HK-2 (cell line): Measurements from ENCODE around the gene LSM14B.
"Not testable (repeated sequence)": the region's sequence is repeated elsewhere in the genome, so short reads cannot be mapped to it uniquely, and the experiment has no call there.

Source experiments
- DNase-seq: peaks from one replicate; pipeline ENCODE4 v3.0.0-alpha.2; 2018; ENCODE audit not compliant: unreplicated experiment

LSM14B gene

DNA sequence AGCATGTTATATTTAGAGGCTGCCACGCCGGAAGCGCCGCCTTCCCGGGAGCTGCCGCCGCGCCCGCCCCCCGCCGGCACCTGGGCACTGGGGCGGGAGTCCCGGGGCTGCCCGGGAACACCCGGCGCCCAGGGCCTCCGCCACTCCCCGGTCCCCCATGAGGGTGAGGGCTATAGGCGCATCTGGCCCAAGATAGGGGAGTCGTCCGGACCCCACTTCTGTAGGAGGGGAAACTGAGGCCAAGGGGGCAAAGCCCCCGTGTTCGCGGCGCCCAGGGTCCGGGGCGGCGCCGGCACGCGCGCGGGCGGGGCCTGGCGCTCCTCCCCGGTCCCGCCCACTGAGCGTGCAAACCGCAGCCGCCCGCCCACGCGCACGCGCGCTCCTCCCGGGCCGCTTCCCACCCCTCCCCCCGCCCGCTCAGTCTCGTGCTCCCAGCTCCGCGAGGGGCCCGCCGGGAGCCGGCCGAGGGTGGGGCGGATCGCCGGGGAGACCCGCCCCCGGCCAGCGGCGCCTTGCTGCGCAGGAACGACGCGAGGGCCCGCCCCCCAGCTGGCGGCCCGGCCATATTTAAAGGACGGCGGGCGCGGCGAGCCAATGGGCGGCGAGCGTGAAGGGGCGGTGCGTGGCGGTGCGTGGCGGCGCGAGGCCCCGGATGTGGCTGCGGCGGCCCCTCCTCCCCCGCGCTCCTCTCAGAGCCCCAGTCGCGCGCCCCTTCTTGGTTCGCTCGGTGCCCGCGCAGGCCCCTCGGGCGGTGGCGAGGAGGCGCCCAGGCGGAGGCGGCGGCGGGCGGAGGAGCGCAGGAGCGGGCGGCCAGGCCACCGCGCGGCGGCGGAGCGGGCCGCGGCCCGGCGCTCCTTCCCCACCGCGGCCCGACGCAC lies at the start of gene LSM14B:
LSM14B (plus strand) TSS at position 700 of the 878 bp plus-strand sequence. CDS start 192 bp downstream, outside the sequence.
- DNase-seq = peak; percentile 100

DNA sequence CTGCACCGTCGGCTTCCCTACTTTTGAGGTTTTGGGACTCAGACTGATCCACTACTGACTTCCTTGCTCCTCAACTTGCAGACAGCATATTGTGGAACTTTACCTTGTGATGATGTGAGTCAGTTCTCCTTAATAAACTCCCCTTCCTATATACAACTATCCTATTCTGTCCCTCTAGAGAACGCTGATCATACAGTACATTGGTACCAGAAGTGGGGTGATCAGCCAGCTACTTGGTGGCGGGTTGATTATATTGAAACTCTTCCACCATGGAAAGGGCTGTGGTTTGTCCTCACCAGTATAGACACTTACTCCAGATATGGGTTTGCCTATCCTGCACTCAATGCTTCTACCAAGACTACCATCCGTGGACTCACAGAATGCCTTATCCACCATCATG lies 49.0 kb upstream of the LSM14B start:
- no peak for DNase-seq

DNA sequence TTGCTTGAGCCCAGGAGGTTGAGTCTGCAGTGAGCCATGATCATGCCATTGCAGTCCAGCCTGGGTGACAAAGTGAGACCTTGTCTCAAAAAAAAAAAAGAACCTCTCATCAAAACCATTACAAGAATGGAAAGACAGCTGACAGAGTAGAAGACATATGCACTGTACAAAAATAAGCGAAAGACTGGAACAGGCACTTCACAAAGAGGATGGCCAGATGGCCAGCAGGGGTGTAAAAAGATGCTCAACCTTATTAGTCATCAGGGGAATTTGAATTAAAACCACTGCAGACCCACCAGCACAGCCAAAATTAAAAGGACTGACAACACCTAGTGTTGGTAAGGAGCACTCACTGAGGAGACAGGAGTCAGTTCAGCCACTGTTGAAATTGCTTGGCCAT lies 43.1 kb upstream of the LSM14B start:
- DNase-seq = no peak

DNA sequence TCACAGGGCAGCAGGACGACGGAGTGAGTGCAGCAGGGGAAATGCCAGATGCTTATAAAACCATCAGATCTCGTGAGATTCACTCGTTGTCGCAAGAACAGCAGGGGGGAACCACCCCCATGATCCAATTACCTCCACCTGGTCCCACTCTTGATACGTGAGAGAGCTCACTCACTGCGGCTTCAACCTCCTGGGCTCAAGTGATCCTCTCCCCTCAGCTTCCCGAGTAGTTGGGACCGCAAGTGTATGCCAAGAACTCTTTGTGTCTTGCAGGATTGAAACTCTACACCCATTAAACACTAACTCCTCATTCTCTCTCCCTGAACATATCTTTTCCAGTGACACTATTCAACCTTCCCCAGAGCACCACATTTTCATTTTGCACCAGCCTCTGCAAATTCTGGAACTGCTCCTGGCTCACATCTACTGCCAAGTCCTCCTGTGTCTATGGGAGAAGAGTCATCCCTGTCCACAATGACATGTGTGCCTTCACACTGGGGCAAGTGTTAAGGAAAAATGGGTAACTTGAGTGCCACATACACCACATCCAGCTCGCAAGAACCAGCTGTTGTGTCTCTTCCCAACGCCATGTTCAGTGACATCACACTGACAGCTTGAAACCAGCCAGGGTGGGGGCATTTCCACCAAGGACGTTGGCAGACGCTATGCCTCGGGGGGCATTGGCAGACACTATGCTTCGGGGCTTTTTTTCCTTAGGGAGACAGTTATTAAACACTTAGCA lies 41.9 kb upstream of the LSM14B start:
- no peak for DNase-seq

DNA sequence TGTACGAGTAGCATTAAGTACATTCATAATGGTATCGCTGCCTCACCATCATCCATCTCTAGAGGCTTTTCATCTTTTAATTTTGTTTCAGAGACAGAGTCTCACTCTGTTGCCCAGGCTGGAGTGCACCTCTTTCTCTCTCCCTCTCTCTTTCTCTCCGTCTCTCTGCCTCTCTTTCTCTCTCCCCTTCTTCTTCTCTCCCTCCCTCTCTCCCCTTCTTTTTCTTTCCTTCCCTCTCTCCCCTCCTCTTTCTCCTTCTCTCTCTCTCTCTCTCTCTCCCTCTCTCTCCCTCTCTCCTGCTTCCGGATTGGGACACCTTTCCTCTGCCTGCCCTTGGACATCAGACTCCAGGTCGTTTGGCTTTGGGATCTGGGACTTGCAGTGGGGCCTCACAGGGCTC lies 39.0 kb upstream of the LSM14B start:
- DNase-seq = no peak

DNA sequence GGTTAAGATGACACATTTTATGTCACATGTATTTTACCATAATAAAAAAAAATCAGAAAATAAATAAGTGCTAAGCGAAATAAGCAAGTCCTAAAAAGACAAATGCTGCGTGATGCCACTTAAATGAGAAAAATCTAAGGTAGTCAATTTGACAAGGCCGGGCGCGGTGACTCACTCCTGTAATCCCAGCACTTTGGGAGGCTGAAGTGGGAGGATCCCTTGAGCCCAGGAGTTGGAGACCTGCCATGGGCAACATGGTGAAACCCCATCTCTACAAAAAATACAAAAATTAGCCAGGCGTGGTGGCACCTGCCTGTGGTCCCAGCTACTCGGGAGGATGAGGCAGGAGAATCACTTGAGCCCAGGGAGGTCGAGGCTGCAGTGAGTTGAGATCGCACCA lies 38.1 kb upstream of the LSM14B start:
- DNase-seq = not testable (repeated sequence)

DNA sequence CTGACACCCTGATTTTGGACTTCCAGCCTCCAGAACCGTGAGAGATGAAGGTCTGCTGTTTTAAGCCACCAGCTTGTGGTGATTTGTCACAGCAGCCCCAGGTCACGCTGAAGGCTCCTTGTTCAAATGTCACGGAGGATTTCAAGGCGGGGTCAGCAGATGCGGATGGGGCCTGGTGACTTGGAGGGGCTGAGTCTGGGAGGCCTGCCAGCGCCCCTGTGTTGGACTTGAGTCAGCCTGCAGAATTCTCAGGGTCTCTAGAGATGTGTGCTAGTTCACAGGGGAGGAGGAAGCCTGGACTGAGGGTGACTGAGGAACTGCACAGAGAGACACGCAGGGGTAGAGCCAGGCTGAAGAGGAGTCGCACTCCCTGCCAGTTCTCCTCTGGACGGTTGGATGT lies 37.1 kb upstream of the LSM14B start:
- DNase-seq = no peak

DNA sequence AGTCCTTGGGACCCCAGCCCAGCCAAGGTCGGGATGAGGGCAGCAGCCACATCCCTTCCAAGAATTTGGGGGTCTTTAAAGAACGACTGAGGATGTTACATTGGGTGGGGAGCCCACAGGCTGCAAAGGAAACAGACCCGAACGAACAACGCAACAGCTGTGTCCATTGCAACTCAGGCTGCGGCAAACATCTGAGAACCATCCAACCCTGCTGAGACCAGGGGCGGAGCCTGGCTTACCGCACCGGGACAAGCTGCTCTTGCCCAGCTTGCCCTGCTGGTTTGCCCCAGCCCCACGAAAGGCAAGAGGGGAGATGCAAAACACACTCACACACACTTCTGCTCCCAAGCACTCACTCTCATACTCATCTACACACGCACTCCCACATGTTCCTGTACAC lies 35.0 kb upstream of the LSM14B start:
- no peak for DNase-seq

DNA sequence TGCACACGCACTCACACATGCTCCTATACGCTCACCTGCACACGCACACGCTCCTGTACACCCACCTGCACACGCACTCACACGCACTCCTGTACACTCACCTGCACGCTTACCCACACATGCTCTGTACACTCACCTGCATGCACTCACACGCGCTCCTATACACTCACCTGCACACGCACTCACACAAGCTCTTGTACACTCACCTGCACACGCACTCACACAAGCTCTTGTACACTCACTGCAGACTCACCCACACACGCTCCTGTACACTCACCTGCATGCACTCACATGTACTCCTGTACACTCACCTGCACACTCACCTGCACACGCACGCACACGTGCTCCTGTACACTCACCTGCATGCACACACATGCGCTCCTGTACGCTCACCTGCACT lies 34.6 kb upstream of the LSM14B start:
- DNase-seq = no peak

DNA sequence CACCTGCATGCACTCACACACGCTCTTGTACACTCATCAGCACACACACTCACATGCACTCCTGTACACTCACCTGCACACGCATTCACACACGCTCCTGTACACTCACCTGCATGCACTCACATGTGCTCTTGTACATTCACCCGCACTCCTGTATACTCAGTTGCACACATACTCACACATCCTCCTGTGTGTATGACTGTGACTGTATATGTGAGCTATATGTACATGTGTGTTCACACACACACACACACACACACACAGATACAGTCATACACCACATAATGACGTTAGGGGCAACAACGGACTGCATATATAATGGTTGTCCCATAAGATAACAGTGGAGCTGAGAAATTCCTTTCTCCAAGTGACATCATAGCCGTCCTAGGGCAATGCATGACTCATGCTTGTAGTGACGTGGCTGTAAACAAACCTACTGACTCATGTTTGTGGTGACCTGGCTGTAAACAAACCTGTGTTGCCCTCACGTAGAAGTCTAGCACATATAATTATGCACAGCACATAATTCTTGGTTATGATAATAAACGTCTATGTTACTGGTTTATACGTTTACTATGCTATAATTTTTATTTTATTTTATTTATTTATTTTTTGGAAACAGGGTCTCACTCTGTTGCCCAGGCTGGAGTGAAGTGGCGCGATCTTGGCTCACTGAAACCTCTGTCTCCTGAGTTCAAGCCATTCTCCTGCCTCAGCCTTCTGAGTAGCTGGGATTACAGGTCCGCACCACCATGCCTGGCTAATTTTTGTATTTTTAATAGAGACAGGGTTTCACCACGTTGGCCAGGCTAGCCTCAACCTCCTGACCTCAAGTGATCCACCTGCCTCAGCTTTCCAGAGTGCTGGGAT lies 33.8 kb upstream of the LSM14B start:
- no peak for DNase-seq

DNA sequence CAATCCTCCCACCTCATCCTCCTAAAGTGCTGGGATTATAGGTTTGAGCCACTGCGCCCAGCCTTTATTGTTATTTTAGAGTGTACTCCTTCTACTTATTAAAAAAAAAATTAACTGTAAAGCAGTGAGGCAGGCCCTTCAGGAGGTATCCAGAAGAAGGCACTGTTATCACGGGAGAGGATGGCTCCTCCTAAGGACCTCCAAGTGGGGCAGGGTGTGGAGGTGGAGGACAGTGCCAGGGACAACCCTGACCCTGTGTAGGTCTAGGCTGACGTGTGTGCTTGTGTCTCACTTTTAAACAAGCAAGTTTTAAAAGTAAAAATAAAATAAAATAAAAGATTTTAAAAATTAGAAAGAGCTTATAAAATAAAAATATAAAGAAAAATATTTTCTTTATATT lies 32.9 kb upstream of the LSM14B start:
- DNase-seq = no peak

DNA sequence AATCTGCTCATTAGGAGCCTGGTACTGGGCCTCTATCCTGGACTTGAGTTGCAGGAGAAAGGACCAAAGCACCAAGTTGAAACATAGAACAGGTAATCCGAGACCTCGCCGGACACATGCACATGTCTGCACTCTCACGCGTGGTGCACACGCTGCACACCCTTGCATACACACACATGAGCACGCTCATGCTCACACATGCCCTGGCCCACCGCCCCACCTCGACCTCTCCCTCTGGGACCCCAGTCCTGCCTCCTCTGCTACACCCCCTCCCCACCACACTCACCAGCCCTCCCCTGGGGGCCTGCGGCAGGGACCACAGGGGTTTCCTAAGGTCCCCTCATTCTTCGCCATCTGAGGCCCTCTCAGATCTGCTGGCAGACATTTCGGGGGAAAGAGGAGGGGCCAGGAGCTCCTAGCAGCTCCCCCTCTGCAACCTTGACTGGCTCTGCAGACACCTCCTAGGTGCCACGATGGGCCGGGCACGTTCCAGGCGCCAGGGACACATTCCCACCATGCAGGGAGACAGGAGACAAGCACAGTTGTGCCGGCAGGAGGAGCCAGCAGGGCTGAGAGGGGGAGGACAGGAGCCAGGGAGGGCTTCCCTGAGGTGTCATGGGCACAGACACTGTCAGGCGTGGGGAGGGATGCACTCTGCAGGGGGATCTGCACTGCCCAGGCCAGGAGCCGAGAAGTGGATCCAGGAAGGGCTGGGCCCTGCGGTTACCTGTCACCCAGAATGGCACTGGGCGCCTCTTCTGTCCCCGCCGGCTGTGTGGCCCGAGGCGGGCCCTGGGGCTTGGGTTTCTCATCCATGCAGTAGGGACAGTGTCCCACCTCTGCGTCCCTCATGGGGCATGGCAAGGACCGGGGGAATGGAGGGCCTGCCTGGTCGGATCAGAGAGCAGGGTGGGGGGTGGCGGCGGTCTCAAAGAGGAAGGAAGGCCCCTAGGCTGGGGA lies 25.6 kb upstream of the LSM14B start:
- no peak for DNase-seq

DNA sequence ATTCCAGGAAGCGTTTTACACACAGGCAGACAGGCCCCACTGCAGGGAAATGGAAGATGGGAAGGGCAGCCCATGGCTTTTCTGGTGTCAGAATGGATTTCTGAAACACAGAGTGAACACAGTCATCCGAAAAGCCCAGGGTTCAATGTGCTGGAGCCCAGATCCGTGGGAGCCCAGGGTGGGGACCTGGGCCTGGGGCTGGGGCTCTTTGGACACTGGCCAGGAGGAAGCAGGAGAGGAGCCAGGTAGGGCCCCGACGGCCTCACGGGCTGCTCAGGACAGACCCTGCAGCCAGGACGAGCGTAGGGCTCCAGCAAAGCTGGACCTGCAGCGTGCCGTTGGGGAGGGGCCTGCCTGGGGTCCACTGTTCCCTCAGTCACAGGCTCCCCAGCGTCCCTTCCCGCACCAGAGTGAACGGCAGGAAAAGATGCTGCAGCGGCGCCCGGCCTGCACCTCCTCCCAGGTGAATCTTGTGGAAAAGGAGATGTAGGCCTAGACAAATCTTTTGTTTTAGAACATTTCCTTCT lies 24.3 kb upstream of the LSM14B start:
- no peak for DNase-seq

DNA sequence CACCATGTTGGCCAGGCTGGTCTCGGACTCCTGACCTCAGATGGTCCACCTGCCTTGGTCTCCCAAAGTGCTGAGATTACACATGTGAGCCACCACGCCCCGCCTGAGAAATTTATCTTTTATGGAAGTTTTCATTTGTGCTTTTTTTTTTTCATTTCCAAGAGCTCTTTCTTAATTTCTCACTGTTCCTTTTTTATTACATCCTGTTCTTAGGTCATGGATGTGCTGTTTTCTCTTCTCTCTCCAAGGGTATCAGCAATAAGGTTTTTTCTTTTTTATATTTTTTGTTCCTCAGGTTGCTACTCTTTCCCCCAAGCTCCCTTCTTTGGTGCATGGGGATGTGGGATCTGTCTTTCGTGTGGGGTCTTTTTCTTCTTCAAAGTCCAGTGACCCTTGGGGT lies 21.2 kb upstream of the LSM14B start:
- DNase-seq = no peak

DNA sequence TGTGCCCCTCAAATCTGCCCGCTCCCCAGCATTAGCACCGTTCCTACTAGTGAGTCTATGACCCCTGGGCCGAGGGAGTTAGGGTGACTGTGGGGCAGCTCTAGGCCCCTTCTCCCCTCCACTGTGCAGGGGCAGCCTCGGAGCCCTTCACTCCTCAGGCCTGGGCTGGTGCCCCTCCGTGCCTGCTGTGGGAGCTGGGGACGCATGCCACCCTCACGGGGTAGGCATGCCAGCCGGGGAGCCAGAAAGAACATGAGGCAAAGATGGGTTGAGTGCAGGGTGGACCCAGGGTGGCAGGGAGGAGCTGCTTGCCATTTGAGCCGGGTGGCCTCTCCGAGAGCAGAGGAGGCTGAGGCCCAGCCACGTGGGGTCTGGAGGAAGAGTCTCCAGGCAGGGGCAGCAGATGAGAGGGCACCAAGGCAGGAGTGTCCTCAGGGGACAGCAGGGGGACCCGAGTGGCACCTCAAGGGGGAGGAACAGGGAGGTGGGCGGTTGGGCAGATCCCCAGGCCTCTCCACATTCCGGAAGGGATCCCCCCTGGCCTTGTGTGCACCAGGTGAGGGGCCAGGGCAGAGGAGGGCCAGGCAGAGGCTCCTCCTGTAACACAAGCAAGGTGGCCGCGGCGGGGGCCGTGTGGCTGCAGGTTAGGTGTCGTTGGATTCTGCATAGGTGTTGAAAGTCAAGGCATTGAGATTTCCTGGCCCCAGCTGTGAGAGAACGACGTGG lies 18.6 kb upstream of the LSM14B start:
- DNase-seq = no peak

DNA sequence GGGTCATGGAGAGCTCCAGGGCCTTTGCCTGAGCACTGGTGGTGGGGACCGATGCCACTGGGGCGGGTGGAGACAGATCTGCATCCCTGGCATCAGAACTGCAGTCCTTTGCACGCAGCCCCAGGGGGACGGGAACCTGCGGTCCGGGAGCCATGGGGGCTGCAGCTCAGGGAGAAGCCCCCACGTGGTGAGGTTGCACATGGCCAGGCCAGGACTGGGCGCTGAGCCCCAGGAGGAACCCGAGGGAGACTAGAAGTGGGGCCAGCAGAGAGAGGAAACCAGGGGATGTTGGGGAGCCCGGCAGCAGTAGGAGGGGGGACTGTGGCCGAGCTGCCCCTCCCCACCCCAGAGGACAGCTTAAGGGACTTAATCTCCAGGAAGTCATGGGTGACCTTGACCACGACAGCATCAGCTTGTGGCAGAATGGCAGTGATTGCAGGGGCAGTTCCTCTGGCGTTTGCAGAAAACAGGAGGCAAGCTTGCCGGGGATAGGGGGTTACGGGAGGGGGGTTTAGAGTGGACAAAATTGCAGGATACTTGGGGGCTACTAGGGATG lies 18.0 kb upstream of the LSM14B start:
- no peak for DNase-seq

DNA sequence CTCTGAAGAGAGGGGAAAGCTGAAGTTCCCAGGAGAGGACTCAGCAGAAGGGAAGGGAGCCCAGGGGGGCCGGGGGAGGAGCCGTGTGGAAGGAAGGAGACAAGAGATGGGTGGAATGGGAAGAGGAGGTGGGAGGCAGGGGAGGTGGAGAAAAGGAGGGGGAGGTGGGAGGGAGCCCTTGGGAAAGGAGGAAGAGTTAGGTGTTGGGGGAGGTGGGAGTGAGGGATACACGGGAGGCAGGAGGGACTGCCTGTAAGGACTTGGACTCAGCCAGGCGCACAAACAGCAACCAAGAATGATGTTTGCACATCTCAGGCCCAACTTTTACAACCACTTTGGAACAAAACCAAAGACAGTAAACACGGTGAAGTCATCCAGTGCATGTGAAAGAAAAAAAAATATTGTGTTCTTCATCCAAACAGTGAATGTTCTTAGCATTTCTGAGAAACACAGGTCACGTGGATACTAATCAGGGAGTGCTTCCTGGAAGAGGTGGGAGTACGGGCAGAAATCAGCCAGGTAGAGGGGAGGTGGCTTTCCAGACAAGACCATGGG lies 17.4 kb upstream of the LSM14B start:
- no peak for DNase-seq

DNA sequence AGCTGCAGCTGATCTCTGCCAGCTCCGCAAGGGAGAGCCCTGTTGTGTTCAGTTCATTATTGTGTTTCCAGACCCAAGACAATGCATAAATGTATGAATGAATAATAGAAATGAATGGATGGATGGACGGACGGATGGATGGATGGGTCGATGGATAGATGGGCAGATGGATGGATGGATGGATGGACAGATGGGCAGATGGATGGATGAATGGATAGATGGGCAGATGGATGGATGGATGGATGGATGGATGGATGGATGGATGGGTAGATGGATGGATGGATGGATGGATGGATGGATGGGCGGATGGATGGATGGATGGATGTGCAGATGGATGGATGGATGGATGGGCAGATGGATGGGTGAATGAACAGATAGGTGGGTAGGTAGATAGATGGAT lies 16.7 kb upstream of the LSM14B start:
- DNase-seq = no peak

DNA sequence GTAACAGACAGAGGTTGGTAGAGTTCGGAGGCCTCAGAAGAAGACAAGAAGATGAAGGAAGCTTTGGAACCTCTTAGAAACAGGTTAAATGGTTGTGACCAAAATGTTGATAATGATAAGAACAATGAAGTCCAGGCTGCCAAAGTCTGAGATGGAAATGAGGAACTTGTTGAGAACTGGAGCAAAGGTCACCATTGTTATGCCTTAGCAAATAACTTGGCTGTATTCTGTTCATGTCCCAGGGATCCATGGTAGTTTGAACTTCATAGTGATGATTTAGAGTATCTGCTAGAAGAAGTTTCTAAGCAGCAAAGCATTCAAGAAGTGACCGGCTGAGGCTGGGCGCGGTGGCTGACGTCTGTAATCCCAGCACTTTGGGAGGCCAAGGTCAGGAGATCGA lies 11.1 kb upstream of the LSM14B start:
- DNase-seq = no peak
